Activated T-cell treated with anti-CD3 and anti-CD28 coated beads, Interleukin-2, amount 50 U/mL, for 24 hours (primary cell): ENCODE data around the gene PIP5KL1.
A peak's percentile ranks its signal among the peaks of the same experiment; 100 is the strongest.

Source experiments
- DNase-seq: peaks from one replicate; pipeline ENCODE4 v3.0.0-alpha.2; 2020
- H3K27ac Mint-ChIP-seq: 2 replicates; pipeline ENCODE4 v1.8.0; 2020; ENCODE audit warnings: mild to moderate bottlenecking, mixed read lengths
- H3K27me3 Mint-ChIP-seq: 2 replicates; pipeline ENCODE4 v1.8.0; 2020; ENCODE audit warnings: mixed read lengths
- H3K36me3 Mint-ChIP-seq: 2 replicates; pipeline ENCODE4 v1.8.0; 2020; ENCODE audit warnings: low read depth, mixed read lengths
- H3K4me1 Mint-ChIP-seq: 2 replicates; pipeline ENCODE4 v1.8.0; 2020; ENCODE audit warnings: low read depth, mixed read lengths
- H3K4me3 Mint-ChIP-seq: 2 replicates; pipeline ENCODE4 v1.8.0; 2020; ENCODE audit warnings: mild to moderate bottlenecking, moderate library complexity, mixed read lengths
- H3K9me3 Mint-ChIP-seq: 2 replicates; pipeline ENCODE4 v1.8.0; 2020; ENCODE audit warnings: mixed read lengths

PIP5KL1 gene

GRCh38 chr9:127961155-127961490 lies 30.5 kb upstream of the PIP5KL1 start:
- no peaks in the 10 kb centered on the region for H3K9me3 Mint-ChIP-seq
- DNase-seq: no peak
- peaks cover 26% of the 10 kb centered on the region for H3K36me3 Mint-ChIP-seq
- no peak overlapping the region for H3K4me3 Mint-ChIP-seq
- peaks cover 95% of the 10 kb centered on the region for H3K4me1 Mint-ChIP-seq
- H3K27me3 Mint-ChIP-seq: no peaks in the 10 kb centered on the region
- peak overlapping the region; percentile 97 for H3K27ac Mint-ChIP-seq

DNA sequence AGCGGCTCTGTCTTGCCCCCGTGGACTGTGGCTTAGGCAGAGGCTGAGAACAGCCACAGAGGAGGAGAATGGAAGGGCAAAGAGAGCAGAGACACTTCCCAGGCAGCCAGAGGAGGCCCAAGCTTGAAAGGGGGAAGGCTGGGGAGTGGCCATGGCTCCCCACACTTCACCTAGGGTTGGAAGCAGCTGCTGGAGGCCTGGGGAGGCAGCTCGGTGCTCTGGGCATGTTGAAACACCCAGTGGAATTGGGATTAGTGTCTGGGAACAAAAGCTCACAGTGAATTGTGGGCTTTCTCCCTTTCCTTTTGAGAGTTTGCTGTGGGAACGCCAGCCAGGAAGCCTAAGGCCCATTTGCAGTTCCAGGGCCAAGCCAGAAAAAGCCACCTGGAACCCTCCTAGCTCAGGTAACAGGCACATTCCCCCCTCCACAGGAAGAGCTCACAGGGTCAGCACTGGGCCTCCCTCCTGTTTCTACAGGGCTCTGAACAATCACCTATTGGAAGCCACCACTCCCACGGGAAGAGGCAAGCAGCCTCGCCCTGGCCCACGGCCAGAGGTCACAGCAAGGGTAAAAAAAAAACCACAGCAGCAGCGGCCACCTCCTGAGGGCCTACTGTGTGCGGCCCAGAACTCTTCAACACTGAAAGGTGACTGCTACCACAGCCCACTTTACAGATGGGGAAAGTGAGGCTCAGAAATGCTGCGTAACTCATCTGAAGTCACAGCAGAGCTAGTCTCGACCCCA lies 30.0 kb upstream of the PIP5KL1 start:
- H3K9me3 Mint-ChIP-seq: no peaks in the 10 kb centered on the region
- H3K4me1 Mint-ChIP-seq: peaks cover 95% of the 10 kb centered on the region
- peak overlapping the region; percentile 97 for H3K27ac Mint-ChIP-seq
- H3K4me3 Mint-ChIP-seq: peak overlapping the region; percentile 24
- no peak for DNase-seq
- peaks cover 26% of the 10 kb centered on the region for H3K36me3 Mint-ChIP-seq
- H3K27me3 Mint-ChIP-seq: no peaks in the 10 kb centered on the region

- Mint-ChIP-seq H3K4me1 (peaks cover 95% of the 10 kb centered on the region), H3K9me3 (no peaks in the 10 kb centered on the region), H3K36me3 (peaks cover 24% of the 10 kb centered on the region), H3K4me3 (peak overlapping the region; percentile 24), H3K27ac (peak overlapping the region; percentile 97), H3K27me3 (no peaks in the 10 kb centered on the region)
- no peak for DNase-seq
Measured at GRCh38 chr9:127959841-127960409, 29.3 kb upstream of the PIP5KL1 start.

DNA sequence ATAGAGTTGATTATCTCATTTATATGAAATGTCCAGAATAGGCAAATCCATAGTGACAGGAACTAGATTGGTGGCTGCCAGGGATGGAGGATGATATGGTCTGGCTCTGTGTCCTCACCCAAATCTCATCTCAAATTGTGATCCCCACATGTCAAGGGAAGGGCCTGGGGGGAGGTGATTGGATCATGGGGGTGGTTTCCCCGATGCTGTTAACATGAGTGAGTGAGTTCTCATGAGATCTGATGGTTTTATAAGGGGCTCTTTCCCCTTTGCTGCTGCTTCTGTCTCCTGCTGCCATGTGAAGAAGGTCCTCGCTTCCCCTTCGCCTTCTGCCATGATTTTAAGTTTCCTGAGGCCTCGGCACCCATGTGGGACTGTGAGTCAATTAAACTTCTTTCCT lies 28.8 kb upstream of the PIP5KL1 start:
- DNase-seq: no peak
- Mint-ChIP-seq H3K27ac (peak overlapping the region; percentile 97), H3K36me3 (peaks cover 24% of the 10 kb centered on the region), H3K4me3 (peak overlapping the region; percentile 9), H3K27me3 (no peaks in the 10 kb centered on the region), H3K9me3 (no peaks in the 10 kb centered on the region), H3K4me1 (peaks cover 95% of the 10 kb centered on the region)

- no peaks in the 10 kb centered on the region for H3K27me3 Mint-ChIP-seq
- no peak for DNase-seq
- H3K27ac Mint-ChIP-seq: peak overlapping the region; percentile 97
- peaks cover 95% of the 10 kb centered on the region for H3K4me1 Mint-ChIP-seq
- H3K36me3 Mint-ChIP-seq: peaks cover 23% of the 10 kb centered on the region
- no peaks in the 10 kb centered on the region for H3K9me3 Mint-ChIP-seq
- no peak overlapping the region for H3K4me3 Mint-ChIP-seq
Measured at GRCh38 chr9:127958728-127959127, 28.2 kb upstream of the PIP5KL1 start.

- peak overlapping the region; percentile 96 for H3K27ac Mint-ChIP-seq
- H3K4me3 Mint-ChIP-seq: peak overlapping the region; percentile 27
- H3K9me3 Mint-ChIP-seq: no peaks in the 10 kb centered on the region
- peaks cover 92% of the 10 kb centered on the region for H3K4me1 Mint-ChIP-seq
- peaks cover 25% of the 10 kb centered on the region for H3K36me3 Mint-ChIP-seq
- peak; percentile 84 for DNase-seq
- no peaks in the 10 kb centered on the region for H3K27me3 Mint-ChIP-seq
Measured at GRCh38 chr9:127955294-127956015, 24.9 kb upstream of the PIP5KL1 start.

DNA sequence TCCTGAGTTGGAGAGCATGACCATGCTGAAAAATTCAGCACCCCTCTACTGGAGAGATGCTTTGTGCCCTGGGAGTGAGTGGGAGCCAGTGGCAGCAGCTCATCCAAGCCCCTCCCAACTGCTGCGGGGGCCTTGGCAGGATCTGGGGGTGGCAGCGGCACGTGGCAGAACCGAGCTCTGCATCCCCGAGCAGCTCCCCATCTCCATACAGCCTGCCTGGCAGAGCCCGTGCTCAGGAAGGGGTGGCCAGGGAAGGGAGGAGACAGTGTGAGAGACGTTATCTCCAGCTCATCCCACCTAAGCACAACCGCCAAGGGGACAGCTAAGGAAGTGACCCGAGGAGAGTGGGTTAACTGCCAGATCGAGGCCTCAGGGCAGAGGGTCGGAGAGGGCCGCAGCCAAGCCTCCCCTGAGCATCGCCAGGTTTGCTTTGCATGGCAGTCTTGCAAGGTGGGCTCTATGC lies 24.3 kb upstream of the PIP5KL1 start:
- Mint-ChIP-seq H3K4me3 (peak overlapping the region; percentile 27), H3K9me3 (no peaks in the 10 kb centered on the region), H3K4me1 (peaks cover 92% of the 10 kb centered on the region), H3K27me3 (no peaks in the 10 kb centered on the region), H3K27ac (peak overlapping the region; percentile 96), H3K36me3 (peaks cover 29% of the 10 kb centered on the region)
- no peak for DNase-seq

GRCh38 chr9:127953768-127954505 lies 23.4 kb upstream of the PIP5KL1 start:
- peaks cover 24% of the 10 kb centered on the region for H3K36me3 Mint-ChIP-seq
- peak overlapping the region; percentile 96 for H3K27ac Mint-ChIP-seq
- peaks cover 89% of the 10 kb centered on the region for H3K4me1 Mint-ChIP-seq
- no peaks in the 10 kb centered on the region for H3K27me3 Mint-ChIP-seq
- peak overlapping the region; percentile 35 for H3K4me3 Mint-ChIP-seq
- DNase-seq: peak; percentile 61
- H3K9me3 Mint-ChIP-seq: no peaks in the 10 kb centered on the region

- peaks cover 31% of the 10 kb centered on the region for H3K36me3 Mint-ChIP-seq
- no peak for DNase-seq
- peaks cover 89% of the 10 kb centered on the region for H3K4me1 Mint-ChIP-seq
- H3K4me3 Mint-ChIP-seq: no peak overlapping the region
- no peaks in the 10 kb centered on the region for H3K9me3 Mint-ChIP-seq
- H3K27me3 Mint-ChIP-seq: no peaks in the 10 kb centered on the region
- peak overlapping the region; percentile 96 for H3K27ac Mint-ChIP-seq
Measured at GRCh38 chr9:127953154-127953553, 22.6 kb upstream of the PIP5KL1 start.

GRCh38 chr9:127950513-127951289 lies 20.1 kb upstream of the PIP5KL1 start:
- H3K9me3 Mint-ChIP-seq: no peaks in the 10 kb centered on the region
- H3K36me3 Mint-ChIP-seq: peaks cover 50% of the 10 kb centered on the region
- peaks cover 81% of the 10 kb centered on the region for H3K4me1 Mint-ChIP-seq
- H3K27me3 Mint-ChIP-seq: no peaks in the 10 kb centered on the region
- no peak for DNase-seq
- H3K4me3 Mint-ChIP-seq: no peak overlapping the region
- peak overlapping the region; percentile 89 for H3K27ac Mint-ChIP-seq

DNA sequence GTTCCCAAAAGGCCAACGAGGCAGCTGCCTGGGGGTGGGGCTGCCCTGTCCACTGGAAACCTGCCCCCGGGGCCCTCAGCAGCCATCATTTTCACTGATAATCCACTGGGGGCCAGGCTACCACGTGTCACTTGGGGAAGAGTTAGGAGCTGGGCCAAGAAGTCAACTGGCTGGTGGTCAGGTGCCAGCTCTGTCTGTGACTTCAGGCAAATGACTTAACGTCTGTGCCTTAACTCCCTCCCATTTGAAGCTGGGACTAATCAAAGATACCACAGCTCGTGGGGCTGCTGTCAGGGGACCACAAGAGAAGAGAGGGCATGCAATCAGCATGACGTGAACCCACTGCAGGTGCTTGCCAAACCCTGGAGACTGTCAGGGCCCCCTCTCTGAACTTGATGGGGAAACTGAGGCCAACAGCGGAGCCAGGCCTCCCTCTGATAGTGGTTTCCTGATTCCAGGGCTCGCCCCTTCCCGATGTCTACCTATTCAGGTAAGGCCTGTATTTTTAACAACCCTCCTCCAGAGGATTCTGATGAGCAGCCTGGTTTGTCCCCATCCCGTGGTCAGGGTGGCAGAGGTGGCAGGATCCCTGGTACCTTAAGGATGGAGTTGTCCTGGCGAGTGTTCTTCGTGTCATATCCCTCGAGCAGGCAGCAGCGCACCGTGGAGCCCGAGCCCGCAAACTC lies 19.4 kb upstream of the PIP5KL1 start:
- no peaks in the 10 kb centered on the region for H3K27me3 Mint-ChIP-seq
- H3K4me3 Mint-ChIP-seq: no peak overlapping the region
- H3K4me1 Mint-ChIP-seq: peaks cover 75% of the 10 kb centered on the region
- H3K36me3 Mint-ChIP-seq: peaks cover 57% of the 10 kb centered on the region
- peak overlapping the region; percentile 89 for H3K27ac Mint-ChIP-seq
- no peak for DNase-seq
- H3K9me3 Mint-ChIP-seq: no peaks in the 10 kb centered on the region

- Mint-ChIP-seq H3K36me3 (peaks cover 72% of the 10 kb centered on the region), H3K27ac (peak overlapping the region; percentile 45), H3K27me3 (no peaks in the 10 kb centered on the region), H3K4me3 (no peak overlapping the region), H3K4me1 (peaks cover 72% of the 10 kb centered on the region), H3K9me3 (no peaks in the 10 kb centered on the region)
- no peak for DNase-seq
Measured at GRCh38 chr9:127947841-127948710, 17.5 kb upstream of the PIP5KL1 start.

- Mint-ChIP-seq H3K4me1 (peaks cover 64% of the 10 kb centered on the region), H3K9me3 (no peaks in the 10 kb centered on the region), H3K4me3 (no peak overlapping the region), H3K27me3 (no peaks in the 10 kb centered on the region), H3K36me3 (peaks cover 79% of the 10 kb centered on the region), H3K27ac (peak overlapping the region; percentile 79)
- DNase-seq: no peak
Measured at GRCh38 chr9:127946728-127947127, 16.2 kb upstream of the PIP5KL1 start.
